ENCODE measurements around the gene NDUFS7. TPM values are rescaled to one million over a fixed set of nuclear protein-coding genes. Genes with fewer than 3 reads are reported as not detected.

Gene NDUFS7
- total RNA-seq, 1 donor from 2014 or later: 67.7 TPM

DNA sequence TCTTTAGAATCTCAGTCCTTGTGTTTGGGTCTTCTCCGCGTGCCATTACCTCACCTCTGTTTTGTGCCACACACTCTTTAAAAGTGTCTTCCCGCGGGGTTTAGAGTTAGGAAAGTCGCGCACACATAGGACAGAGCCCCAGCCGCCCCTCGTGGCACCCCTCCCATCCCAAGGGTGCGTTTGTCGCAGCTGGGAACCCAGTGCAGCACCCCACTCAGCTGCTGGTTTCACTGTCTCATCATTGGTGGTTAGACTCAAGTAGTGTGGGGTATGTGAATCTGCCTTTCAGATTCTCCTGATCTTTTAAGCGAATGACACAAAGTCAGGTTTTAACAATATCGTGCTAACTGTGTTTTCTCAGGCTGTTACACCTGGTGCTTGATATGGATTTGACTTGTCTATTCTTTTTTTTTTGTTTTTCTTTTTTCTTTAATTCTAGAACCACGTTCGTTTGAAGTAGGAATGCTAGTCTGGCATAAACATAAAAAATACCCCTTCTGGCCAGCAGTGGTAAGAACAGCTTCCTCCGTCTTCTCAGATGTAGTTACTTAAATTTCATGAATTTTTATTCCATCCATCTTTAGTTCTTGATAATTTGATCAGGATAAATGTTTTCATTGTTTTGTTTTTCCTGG lies 19.5 kb upstream of the NDUFS7 start:
- no peak for DNase-seq (ENCODE audit: low read depth in 2 of 2)

DNA sequence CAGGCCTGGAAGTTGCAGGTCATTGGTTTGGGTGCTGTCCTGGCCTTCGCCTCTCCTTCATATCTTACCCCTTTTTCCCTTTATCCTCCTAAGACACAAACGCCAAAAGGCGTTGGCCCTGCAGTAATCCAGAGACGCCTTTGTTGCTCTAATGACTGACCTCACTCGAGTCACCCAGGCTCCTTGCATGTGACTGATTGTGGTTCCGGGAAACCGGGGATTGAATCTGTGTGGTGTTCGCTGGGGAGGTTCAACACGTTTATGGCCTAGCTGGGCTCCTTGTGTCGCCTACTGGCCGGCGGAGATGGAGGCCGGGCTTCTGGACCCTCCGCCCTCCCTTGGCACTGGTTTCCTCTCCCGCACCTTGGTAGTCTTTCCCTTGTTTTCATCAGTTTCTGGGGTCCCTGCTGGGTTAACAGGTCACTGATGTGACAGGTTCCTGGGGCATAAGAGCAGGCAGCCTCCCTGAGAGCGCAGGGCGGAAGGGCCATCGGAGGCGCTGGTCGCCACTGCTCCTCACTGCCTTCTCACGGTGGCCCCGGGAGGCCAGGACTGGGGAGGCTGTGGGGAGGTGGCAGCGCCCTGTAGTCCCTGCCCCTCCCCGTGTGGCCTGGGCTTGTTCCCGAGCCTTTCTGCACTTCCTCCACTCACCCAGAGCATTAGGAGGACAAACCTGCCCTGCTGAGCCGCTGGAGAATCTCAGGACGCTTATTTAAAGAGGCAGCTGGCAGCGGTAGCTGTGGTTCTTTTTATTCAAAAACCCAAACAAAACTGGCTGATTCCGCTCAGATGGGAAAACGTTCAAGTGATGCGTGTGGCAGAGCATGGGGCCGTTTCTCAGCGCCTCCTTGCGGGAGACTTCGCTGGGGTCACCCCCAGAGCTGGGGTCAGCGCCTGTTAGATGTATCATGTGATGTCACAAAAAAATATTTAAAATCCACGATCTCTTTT lies 18.1 kb upstream of the NDUFS7 start:
- DNase-seq (ENCODE audit: low read depth in 2 of 2): no peak

DNA sequence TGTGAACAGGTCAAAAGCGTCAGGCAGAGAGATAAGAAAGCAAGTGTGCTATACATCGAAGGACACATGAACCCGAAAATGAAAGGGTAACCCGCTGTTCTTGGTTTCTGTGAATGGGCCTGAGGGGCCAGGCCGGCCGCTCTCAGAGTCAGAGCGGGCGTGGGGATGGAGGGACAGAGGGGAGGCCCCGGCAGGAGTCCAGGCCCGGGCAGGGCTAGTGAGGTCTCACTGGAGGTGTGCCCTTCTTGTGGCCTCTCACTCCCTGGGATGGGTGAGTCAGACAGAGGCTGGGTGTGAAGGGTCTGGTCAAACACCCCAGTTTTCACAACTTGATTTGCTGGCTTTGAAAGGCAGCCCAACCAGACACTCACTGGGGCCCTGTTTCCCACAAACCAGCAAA lies 17.4 kb upstream of the NDUFS7 start:
- no peak for DNase-seq (ENCODE audit: low read depth in 2 of 2)

DNA sequence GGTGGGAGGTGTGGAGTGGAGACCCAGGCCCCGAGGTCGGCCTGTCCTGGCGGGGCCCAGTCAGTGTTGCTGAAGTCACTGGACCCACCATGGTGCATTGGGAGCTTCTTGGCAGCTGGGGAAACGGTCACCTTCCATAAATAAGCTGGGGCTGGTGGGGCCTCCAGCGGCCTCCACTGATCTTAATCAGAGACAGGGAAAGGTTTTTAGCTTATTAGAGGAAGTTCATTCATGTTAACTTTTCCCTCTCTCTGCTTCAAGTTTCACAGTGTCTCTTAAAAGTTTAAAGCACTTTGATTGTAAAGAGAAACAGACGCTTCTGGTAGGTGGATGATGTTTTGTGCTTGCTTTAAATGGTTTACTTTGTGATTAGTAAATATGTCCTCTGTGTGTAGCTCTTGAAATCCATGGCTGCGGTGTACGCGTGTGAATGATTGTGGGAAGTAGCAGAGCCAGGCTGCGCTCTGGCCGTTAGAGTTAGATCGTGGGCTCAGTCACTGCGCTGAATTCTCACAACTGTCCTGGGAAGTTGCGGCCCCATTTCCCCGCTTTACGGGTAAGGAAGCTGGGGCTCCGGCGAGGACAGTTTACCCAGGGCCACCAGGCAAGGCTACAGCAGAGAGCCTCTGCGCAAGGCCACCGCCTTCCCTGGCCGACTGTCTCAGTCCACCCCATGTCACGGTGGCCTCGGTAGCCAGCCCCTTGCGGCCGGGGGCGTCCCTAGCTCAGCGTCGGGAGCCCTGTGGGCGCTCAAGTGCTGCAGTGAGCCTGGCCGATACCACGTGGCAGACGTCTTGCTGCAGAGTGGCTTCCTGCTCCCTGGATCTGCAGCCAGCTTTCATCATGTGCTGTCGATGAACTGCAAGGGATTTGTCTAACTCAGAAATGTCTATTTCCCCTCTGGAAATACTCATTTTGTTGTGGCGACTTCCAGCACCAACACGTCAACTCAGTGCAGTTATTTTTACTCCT lies 16.5 kb upstream of the NDUFS7 start:
- DNase-seq (ENCODE audit: low read depth in 2 of 2): no peak

DNA sequence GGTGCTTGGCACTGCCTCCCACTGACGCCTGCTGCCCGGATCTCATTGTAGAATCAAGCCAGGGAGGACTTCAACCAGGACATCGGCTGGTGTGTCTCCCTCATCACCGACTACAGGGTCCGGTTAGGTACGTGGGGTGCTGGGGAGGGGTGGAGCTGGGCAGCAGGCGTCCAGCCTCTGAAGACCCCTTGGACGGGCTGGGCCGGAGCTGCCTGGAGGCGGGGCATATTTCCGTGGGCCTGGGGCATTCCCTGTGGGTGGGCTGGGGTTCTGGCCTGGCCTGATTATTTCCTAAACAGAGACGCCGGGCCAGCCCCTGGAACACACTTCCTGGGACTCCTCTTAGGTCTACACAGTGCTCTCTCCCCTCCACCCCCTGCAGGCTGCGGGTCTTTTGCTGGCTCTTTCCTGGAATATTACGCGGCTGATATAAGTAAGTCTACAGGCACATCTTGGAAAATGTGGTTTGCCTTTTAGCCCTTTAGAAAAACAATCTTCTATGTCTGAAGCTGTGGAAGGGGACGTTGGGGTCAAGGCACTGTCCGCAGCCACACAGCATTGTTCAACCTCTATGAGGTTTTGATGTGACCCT lies 14.4 kb upstream of the NDUFS7 start:
- no peak for DNase-seq (ENCODE audit: low read depth in 2 of 2)

DNA sequence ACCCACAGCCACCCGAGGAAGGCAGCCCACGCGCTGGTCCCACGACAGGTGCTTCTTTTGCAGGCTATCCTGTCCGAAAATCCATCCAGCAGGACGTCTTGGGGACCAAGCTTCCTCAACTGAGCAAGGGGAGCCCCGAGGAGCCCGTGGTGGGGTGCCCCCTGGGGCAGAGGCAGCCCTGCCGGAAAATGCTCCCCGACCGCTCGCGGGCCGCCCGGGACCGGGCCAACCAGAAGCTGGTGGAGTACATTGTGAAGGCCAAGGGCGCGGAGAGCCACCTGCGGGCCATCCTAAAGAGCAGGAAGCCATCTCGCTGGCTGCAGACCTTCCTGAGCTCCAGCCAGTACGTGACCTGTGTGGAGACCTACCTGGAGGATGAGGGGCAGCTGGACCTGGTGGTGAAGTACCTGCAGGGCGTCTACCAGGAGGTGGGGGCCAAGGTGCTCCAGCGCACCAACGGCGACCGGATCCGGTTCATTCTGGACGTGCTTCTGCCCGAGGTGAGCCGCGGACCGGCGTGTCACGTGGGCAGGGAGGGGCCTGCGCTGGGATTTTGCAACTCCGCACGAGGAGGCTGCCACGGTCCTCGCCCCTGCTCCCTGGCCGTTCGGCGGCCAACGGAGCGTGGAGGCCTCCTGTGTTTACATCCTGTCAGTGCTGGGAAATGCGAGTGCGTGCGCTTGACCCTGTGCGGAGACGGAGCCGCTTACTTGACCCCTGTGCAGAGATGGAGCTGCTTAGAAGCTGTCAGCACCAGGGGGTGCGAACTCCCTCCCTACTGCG lies 12.9 kb upstream of the NDUFS7 start:
- no peak for DNase-seq (ENCODE audit: low read depth in 2 of 2)

DNA sequence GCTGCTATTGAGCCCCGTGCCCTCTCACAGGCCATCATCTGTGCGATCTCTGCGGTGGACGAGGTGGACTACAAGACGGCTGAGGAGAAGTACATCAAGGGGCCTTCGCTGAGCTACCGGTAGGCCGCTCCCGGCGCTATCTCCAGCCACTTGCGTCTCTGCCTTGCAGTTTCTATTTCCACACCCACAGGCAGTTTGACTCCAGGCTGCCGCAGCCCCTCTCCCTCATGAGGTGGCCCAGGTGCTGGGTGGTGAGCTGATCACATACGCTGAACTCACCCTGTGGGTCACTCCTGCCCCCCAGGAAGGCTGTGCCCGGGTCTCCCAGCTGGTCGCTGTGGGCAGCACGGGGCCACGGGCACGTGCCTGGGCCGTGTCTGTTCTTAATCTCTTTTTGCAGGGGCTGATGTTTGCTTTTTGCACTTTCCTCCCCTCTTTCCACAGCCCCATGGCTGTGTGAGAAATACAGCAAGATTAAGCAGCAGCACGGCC lies 10.6 kb upstream of the NDUFS7 start:
- DNase-seq (ENCODE audit: low read depth in 2 of 2): no peak

DNA sequence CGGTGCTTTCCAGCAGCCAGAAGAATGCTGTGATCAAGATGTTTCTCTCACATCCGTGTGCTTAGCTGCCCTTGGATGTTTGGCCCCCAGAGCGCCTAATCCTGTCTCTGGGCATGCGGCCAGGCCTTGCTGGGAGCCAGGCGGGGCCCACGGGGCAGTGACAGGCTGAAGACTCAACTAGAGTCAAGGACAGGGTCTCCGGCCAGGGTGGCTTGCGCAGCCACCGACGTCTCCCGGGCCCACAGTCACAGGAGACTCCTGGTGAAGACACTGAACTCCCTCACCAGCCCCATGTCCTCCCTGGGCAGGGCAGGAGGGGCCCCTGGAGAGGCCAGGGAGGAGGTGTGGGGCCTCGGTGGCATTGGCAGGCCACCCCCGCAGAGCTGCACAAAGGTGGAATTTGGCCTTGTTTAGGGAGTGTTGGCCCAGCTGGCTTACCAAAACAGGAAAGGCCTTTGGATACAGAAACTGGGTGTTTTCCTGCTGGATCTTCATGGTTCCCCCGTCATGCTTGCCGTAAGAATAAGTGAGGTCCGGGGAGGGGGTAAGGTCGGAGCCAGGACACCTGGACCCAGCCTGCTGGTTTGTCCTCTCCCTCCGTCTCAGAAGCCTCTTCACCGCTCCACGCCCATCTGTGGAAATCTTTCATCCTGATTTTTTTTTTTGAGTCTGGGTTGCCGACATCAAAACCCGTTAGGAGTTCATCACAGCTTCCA lies 10.0 kb upstream of the NDUFS7 start:
- peak in 1 of 2 donors; percentile 21 for DNase-seq (ENCODE audit: low read depth in 2 of 2)

DNA sequence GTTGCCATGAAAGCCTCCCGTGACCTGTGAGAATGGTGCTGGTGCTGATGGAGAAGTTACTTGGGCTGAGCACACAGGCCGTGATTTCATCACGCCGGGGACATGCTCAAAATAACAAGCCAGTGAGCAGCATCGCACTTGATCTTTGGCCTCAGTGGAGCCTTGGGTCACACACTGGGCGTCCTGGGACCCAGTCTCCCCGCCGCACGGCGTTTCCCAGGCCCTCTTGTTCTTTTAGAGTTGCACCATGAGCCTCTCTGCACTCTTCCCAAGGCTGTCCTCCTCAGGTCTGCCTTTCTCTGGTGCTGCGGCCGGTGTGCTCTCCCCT lies 9.5 kb upstream of the NDUFS7 start:
- DNase-seq (ENCODE audit: low read depth in 2 of 2): no peak

DNA sequence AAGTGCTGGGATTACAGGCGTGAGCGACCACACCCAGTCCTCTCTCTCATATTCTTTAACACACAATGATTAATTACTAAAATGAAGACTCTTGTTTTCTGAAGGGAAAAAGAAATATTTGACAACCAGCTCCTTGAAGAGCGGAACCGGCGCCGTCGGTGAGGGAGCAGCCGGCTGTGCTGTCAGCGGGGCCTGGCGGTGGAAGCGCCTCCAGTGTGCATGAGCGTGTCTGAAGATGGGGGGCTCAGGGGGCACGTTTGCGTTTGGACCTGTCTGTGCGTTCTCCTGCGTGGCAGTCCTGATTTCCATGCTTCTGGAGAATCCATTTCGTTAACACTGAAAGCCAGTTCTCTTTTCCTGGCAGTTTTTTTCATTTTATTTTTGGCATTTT lies 7.3 kb upstream of the NDUFS7 start:
- DNase-seq (ENCODE audit: low read depth in 2 of 2): no peak

DNA sequence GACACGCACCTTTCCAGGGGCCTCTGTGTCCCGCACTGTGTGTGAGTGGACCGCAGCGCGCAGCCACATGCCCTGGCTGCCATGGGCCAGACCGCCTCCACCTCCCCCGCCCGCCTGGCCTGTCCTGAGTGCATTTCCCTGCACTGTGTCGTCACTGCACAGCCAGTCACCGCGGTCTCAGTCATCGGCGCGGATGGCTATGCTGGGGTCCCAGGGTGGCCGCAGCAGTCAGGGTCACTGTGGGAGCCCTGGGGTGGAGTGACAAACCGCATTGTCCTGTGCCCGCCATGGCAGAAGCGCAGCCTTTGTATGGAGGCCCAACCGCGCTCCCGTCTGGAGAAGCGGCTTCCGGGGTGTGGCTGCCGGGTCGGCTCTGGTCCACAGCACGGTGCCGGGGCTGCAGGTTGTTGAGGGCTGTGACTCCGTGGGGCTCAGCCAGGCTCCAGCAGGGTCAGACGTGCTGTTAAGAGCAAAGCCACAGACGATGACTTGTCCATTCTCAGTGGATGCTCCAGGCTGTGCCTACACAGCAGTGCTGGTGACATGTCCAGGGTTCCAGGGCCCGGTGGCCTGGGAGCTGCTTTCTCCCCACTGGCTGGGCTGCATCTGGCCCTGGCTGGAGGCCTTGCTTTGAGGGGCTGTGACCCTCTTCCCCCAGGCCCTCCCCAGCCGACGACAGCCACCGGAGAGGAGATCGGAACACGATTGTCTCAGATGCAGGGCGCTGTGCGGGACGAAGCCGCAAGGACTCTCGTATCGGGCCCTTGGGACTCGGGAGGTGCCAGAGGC lies 6.3 kb upstream of the NDUFS7 start:
- no peak for DNase-seq (ENCODE audit: low read depth in 2 of 2)

DNA sequence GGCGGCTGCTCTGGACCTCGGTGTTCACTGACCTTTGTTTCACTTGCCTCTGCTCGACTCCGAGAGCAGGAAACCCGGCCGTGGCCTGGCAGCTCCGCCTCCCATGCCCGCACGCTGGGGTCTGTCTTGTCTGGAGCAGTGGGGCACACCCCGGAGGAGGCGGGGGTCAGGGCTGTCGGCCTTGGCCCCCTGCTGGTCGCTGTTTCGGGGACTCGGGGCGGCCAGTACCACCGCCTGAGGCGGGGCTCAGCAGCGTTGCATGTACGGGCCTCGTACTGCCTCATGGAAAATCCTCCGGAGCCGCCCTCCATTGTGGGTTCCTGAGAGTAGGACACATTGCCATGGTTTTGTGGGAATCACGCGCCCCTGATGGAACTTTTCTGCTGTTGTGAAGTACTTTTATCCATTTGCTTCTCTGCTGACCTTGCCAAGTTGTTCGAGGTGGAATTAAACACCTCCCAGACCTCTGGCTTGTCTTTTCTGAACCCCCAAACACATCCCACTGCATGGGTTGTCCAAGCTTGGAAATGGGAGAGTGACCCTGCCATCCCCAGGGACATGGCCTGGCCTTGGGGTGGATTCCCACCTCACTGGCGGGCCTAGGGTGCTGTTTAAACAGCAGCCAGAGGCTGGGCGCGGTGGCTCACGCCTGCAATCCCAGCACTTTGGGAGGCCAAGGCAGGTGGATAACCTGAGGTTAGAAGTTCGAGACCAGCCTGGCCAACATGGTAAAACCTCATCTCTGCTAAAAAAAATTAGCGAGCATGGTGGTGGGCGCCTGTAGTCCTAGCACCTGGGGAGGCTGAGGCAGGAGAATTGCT lies 5.5 kb upstream of the NDUFS7 start:
- DNase-seq (ENCODE audit: low read depth in 2 of 2): peak; percentile 52 to 60

DNA sequence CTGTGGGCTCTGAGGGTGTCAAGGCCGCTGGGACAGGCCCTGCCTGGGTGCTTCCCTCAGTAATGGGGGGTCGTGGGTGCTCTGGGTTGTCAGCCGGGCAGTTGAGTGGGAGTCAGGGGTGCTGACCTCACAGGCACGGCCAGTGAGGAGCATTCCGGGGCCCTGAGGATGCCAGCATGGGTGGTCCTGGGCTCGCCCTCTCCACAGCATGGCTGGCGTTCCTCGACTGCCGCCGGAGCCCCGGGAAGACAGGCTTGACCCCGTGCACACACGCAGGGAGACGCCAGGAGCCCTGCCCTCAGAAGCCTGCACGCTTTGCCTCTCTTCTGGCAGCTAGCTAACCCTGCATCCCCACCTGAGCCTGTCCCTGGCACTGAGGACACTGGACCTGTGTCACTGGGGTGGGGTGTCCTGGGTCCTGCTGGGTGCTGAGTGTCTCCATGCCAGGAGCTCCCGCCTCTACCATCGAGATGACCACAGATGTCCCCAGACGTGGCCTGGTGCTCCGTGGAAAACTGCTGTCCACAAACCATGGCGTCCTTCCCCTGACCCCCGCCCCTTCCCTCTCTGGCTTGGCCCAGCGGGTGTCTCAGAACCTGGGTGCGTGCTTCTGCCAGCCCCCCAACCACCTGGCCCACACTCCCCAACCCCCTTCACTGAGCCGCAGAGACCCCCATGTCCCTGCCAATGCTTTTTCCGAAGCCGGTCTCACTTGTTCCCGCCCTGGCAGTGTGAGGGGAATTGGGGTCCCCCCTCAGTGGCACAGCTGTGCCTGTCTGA lies 4.4 kb upstream of the NDUFS7 start:
- DNase-seq (ENCODE audit: low read depth in 2 of 2): no peak

DNA sequence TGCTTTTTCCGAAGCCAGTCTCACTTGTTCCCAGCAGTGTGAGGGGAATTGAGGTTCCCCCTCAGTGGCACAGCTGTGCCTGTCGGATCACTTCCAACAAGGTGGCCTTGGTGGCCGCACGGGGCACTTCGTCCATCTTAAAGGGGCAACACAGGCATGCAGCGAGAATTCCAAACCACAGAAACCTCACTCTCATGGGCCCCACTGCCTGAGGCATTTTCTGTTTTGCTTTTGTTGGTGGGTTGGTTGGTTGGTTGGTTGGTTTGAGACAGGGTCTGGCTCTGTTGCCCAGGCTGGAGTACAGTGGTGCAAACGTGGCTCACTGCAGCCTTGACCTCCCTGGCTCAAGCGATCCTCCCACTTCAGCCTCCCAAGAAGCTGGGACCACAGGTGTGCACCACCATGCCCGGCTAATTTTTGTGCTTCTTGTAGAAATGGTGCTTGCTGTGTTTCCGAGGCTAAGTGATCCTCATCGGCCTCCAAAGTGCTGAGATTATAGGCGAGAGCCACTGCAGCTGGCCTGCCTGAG lies 3.7 kb upstream of the NDUFS7 start:
- no peak for DNase-seq (ENCODE audit: low read depth in 2 of 2)

DNA sequence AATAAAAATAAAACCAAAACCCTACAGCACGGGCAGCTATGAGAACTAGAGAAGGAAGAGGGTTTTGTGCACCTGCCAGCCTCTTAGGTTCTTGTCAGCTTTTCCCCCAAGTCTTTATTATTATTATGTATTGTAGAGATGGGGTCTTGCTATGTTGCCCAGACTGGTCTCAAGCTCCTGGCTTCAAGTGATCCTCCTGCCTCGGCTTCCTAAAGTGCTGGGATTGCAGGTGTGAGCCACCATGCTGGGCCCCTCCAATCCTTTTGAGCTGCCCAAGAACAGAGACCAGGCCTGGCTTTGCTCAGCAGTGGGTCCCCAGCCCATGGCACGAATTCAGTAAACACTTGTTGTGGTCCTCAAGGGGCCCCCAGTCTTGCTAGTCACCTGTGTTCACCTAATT lies 1.5 kb upstream of the NDUFS7 start:
- no peak for DNase-seq (ENCODE audit: low read depth in 2 of 2)

DNA sequence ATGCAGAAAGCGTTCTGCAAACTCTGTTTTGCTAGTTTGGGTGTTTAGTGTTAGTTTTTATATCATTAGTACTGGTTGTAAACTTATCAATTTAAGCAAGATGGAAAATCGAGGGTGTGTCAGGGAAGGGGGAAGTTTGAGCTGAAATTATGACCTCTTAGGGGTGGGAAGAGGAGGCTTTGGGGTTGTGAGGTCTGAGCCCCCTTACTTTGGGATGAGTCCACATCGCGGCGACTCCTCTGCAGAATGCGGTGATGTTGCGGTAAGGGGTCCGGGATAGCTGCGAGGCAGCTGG lies 743 bp upstream of the NDUFS7 start:
- DNase-seq (ENCODE audit: low read depth in 2 of 2): no peak

DNA sequence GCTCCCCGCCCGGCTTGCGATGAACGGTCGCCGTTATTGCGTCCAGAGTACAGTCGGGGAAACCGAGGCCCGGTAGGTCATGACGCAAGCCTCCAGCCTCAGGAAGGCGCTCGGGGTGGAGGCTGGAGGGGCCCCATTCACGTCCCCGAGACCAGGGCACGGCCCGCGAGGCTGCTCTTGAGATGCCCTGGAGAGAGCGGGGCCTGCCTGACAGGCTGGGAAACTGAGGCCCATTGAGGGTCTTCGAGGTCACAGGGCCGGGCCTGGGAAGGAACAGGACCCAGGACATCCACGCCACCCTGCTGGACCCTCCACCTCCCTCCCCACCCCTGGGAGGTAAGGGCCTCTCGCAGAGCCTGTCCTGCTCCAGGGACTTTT lies 367 bp downstream of the NDUFS7 start:
- no peak for DNase-seq (ENCODE audit: low read depth in 2 of 2)
